Activated CD8-positive, alpha-beta memory T cell treated with anti-CD3 and anti-CD28 coated beads for 1 hour (primary cell): ENCODE data around the gene NEDD4L.

Source experiments
- DNase-seq, 2 donors: peaks; one replicate each; pipeline ENCODE4 v3.0.0-alpha.2; 2020; ENCODE audit warnings: low read depth in 1 of 2; ENCODE audit errors: extremely low read depth in 1 of 2

Gene NEDD4L

DNA sequence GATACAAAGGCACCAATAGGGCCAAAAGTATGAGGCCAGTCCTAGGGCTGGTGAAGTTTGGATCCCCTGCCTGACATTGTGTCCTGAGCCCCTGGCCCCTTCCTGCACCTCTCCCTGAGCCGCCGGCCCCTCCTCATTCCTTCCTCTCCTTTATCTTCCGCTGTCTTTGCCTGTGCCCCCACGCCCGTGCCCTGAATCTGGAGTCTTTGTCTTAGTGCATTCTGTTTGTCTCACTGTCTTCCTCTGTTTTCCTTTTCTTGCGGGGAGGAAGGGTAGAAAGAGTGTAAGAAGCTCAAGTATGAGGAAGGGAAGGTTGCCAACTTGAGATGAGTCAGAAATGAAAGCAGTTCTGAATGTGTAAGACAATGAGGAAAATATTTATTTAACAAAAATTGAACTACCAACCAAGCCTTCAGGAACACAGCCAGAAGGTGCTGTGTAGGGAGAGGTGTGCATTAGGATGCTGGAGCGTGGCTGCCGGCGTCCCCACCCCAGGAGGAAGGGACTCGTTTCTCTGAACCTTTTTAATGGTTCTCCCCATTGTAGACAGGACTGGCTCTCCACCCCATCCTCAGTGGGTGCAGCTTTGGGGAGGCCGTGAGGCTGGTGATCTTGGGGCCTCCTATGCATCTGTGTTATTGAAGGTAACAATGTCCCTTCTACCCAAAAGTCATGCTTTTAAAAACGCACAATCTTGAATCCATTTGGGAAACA is 133.1 kb downstream of the NEDD4L start:
- DNase-seq = no peak

DNA sequence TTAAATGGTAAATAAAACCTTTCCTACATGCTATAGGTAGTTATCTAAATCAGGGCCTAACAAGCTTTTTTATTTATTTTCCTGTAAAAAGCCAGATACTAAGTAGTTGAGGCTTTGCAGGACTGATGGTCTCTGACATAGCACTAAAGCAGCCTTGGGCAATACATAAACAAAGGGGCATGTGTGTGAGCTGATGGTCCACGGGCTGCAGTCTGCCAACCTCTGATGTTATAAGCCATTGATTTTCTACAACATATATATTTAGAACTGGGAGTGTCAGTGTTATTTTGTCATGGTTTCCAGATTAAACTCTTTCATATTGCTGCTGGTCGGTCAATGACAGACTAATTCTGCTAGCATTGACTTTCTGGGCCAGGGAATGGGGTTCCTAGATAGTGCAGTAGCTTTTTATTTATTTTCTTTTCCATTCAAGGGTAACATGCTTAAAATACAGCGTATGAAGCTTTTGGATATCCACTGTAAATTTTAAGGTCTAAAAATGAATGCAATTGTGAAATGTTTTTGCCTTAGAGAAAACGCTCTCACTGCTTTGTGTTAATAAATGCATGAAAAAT is 134.0 kb downstream of the NEDD4L start:
- no peak for DNase-seq

DNA sequence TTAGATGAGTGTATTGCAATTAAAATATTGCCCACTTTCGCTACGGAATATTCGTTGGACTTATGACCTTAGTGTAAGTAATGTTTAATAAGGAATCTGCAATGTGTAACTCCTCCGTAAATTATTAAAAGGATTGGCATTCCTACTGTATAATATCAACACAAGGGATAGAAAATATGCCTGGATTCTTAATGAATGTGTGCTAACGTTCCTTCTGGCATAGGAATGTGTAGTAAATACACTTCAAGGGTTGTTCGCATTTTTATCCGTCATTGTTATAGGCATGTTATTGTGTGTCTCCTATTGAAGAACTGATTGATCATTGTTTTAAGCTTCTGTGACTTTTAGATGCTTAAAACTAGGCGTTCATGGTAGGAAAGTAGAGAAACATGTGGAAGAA is 134.5 kb downstream of the NEDD4L start:
- DNase-seq = no peak

DNA sequence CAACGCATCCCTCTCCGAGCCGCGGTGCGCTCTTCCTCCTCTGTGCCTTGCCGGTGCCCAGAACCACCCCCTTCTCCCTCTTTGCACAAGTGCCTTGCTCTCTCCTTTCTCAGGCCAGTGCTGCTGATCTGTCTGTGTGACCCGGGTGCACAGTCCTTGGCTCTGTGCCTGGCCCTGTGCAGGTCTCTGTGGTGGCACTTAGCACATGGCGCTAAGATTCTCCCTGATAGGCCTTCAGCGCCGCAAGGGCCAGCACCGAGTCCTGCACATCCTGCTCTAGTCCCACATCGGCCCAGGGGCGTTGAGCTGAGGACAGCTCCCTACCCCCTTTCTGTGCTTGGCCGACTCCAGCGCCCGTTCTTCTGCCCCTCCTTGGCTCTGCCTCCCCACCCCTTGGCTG is 136.1 kb downstream of the NEDD4L start:
- DNase-seq = no peak

DNA sequence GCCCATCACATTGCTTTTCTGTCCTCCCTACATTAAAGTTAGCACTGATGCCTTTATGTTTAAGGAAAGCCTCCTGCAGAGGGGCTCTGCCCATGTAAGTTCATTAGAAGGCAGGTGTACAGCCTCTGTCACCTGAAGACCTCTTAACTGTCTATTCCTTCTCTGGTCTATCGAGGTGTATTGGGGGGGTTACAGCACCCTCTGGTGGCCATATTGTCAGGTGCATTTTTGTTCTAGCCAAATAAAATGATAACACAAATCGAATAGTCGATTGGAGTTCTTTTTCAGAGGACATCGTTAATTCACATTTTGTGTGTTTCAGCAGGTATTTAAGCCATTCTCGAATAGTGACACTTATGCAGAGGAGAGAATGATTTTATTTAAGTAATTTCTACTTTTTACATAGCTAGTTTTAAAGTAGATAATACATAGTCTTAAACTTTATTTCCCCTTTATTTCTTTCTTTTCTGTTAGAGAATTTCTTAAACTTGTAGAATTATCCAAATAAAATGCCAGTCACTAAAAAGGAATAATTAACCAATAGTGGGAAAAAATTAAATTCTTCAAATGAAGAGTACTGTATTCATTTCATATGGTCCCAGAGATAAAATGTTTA is 136.8 kb downstream of the NEDD4L start:
- DNase-seq = peak; percentile 14 to 37

DNA sequence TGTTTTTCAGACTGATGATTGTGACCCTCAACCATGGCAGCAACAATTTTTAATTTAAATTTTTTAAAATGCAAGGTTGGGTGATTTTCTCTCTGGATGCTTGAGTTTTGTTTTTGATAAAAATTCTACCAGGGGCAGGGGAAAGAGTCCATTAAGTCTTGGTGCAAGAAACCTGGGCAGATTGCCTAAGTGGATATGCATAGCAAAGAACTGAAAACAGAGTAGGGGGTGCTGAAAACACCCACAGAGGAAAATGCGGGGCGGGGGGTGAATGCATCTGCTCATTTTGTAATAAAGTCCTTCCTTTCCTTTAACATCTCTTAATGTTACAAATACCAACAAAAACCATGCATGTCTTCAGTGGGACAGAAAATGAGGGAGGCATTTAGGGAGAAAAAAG is 138.0 kb downstream of the NEDD4L start:
- no peak for DNase-seq

DNA sequence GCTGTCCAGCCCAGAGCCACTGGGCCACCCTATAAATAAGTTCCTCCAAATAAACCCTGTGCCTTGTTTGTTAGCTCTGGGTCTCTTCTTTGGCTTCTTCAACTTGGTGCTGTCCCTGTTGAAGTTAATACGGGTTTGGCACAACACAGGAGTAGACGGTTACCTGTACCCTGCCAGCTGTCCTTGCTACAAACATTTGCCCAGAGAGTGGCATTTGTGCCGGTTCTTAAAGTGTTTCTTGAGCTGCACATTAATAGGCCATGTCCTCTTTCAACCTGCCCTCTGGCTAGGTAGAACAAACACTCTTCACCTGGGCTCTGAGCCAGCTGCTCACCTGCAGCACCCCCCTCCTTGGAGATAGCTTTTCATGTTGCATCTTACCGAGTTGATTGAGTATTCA is 139.2 kb downstream of the NEDD4L start:
- DNase-seq = no peak

DNA sequence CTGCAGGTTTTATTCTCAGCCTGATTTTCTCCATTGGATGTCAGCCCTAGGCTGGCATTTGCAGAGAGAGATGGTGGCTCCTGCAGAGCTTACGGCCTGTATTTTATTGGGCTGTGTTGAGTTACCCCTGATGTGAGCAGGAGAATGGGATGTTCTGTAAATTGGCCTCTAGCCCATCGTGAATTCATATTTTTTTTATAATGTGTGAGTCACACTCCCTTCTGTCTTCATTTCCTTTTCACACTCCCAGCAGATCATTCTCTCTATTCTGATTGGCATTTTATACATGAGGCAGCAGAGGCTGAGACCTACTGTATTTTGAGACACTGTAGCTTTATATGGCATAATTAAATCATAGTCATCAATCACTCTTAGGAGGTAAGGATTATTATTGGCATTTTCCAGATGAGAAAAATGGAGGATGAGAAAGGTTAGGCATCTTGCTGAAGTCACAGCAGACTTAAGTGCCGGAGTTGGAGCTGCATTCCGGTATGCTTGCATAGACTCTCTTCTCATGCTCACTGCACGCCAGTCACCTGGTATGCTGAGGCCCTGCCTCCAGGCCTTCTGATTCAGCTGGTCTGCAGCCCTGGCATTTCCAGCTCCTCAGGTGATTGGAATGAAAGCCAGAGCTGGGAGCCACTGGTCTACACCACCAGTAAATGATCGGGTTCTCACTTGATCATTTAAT is 142.4 kb downstream of the NEDD4L start:
- no peak for DNase-seq

DNA sequence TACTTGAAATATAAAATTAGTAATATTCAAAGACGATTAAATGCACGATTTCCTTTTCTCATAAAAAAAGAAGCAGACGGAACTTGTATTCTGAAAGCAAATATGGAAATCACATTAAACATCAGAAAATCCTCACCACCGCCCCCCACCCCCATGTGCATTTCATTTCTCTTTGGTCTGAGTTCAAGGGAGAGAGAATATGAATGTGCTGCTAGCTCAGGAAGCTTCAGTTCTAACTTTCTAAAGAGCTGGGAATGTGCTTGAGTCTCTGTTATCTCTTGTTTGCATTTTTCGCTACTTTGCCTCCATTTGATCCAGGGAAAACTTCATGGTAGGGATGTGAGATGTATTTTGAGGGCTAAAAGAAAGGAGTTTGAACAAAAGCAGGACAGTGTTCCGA is 143.6 kb downstream of the NEDD4L start:
- DNase-seq = no peak

DNA sequence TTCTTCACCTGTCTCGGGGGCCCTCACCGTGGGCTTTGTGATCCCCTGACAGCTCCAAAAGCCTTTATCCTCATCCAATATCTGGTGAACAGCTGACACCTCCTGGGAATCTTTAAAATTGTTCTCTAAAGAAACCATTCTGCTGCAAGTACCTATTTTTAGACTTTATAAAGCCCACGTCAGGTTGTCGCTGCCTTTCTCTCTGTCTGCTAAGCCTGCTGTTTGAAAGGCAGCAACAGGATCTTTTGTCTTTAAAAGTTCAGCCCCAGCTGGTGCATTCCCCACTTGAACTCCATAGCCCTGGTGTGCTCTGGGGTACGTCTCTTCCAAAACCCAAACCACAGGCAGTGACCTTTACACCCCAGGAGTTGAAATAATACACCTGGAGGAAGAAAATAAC is 145.0 kb downstream of the NEDD4L start:
- DNase-seq = no peak

DNA sequence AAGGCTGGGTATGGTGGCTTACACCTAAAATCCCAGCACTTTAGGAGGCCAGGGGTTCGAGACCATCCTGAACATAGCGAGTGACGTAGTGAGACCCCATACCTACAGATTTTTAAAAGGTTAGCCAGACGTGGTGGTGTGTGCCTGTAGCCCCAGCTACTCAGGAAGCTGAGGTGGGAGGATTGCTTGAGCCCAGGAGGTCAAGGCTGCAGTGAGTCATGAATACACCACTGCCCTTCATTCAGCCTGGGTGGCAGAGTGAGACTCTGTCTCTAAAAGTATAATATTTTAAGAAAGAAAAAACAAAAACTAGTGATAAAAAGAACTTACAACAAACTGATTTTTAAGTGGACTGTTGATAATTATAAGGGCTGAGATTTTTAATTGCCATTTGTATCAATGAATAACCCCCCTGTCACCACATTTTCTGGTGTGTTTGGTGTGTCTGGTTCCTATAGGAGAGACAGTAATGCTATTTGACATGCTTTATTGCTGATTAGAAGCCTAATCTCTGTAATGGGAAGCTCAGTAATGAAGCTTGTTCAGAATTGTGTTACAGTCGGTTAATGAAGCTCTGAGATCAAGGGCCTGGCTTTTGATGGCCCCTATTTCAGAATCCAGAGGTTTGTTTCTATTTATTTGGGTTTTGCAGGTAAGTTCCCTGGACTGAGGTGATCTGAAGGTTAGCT is 147.0 kb downstream of the NEDD4L start:
- DNase-seq = no peak

DNA sequence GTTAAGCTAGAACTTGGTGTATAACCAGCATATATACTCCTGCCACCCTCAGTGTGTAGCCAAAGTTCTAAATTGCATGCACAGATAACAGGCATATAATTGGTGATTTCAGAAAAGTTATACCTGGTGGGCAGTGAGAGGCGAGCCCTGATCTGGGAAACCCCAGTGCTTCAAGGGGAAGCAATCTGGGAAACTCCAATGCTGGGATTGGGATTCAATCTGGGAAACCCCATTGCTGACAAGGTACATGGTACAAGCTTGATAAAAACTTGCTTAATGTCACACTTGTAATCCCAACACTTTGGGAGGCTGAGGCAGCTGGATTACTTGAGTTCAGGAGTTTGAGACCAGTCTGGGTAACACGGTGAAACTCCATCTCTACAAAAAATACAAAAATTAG is 147.6 kb downstream of the NEDD4L start:
- no peak for DNase-seq

DNA sequence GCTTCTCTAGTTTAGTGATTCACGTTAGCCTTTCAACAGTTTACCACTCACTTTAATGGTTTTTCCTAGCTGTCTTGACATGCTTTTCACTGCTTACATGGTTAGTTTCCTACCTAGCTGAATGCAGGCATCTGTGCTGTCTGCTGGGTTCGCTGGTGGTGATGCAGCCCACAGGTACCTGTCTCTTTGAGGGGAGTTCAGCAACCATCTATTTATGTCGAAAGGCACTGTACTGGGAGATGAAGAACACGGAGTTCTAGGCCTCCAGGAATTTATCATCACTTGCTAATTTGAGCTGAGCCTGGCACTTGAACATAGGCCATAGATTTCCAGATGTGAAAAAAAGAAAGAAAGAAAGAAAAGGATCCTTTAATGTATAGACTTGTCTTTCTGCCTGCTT is 148.5 kb downstream of the NEDD4L start:
- DNase-seq = no peak

DNA sequence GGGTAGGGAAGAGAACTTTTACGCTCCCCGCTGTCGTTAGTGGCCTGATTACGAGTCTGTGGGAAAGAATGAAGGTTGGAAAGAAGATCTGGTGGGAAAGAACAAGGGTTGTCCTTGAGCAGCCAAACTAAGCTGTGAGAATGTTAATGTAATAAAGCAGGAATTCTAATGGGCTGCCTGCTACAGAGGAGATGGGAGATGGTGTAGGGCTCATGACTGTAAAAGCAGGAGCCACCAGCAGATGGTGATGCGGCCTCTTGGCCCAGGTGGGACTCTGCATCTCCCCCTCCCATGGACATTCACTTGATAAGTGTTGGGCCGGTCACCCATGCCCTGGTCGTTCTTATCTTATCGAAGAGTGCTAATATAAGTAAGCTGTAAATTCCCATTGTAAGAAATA is 150.0 kb downstream of the NEDD4L start:
- no peak for DNase-seq

DNA sequence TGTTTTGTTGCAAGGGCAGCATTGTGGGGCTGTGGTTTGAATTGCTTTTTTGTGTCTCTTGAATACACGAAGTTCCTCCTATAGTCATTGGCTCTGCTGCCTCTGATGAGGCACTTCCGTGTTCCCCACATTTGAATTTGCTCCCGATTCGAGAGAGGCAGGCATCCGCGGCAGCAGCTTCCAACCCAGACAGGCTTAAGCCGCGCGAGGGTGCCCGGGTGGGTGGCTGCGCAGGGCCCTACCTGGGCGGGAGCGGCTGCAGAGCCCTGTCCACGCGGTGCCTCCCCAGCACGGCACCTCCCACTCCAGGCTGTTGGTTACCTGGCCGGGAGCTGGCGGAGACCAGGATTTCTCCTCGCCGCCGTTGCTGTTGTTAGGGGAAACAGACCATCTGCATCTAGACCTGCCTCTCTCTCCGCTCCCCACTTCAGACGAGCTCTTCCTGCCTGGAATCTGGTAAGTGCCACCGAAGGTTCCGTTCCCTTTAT is 151.3 kb downstream of the NEDD4L start:
- no peak for DNase-seq

DNA sequence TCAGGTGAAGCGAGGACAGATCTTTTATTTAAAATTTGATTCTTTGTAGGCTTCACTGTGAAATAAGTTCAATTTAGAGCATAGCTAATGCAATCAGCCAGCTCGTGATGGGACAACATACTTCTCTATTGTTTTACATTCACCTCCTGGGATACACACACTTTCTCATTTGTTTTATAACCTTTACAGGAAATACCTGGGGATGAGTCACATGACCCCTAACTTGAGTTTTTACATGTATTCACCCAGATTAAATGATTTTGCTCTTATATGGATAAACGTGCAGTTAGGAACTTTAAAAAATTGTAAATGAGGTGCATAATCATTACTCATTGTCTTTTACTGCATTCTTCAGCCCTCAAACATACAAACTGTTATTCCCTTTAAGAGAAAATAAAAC is 152.1 kb downstream of the NEDD4L start:
- DNase-seq = no peak

DNA sequence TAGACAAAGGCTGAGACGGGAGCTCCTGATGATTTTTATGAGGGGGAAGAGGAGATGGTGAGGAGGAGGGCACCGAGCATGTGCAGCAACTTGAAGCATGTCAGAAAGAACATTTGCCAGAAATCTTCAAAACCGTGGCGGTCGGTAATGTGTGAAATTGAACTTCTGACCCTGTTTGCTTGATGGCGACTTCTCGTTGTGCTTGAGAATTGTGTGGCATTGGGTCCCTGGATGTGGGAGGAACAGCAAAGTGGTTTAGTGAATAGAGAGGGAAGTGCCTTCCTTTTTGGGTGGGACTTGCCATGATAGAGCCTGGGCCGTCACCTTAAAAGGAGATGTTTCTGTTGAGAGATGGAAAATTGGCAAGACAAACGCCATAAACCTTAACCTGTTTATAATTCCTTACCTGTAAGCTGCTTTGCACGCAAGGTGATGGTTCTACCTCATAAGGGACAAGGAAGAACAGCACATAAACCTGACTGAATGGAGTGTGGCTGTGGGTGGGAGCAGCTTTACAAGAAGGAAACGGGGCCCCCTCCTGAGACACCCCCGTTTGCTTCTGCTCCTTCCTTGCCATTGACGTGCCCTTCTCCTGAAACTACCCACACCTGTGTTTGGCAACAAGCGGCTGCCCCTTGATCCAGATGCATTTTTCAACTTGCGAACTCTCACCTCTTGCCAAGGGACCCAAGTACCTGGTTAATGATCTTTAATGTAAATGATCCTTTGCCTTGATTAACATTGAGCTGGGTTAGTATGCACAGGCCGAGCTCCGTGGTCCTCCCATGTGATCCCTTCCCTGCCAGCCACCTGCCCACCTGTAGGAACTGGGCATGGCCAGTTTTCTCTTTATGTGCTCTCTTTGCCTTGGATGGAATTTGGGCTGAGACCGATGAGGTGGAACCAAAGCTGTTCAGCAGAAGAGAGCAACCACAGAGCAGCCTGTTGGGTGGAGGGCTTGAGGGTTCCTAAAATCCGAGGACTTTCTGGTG is 153.2 kb downstream of the NEDD4L start:
- no peak for DNase-seq

DNA sequence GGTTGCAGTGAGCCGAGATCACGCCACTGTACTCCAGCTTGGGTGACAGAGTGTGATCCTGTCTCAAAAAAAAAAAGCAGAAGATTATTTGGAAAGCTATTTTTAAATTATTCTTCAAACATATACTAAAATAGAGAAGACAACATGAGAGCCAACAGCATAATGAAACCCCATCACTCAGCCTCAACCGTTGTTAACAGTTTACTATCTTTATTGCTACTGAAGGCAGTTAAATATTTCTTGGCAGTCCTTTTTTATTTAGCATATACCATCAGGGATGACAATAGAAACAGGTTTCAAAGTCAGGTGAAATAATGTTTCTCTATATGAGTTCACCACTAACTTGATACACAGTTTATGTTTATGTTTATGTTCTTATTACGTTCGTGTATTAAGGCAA is 157.2 kb downstream of the NEDD4L start:
- no peak for DNase-seq

DNA sequence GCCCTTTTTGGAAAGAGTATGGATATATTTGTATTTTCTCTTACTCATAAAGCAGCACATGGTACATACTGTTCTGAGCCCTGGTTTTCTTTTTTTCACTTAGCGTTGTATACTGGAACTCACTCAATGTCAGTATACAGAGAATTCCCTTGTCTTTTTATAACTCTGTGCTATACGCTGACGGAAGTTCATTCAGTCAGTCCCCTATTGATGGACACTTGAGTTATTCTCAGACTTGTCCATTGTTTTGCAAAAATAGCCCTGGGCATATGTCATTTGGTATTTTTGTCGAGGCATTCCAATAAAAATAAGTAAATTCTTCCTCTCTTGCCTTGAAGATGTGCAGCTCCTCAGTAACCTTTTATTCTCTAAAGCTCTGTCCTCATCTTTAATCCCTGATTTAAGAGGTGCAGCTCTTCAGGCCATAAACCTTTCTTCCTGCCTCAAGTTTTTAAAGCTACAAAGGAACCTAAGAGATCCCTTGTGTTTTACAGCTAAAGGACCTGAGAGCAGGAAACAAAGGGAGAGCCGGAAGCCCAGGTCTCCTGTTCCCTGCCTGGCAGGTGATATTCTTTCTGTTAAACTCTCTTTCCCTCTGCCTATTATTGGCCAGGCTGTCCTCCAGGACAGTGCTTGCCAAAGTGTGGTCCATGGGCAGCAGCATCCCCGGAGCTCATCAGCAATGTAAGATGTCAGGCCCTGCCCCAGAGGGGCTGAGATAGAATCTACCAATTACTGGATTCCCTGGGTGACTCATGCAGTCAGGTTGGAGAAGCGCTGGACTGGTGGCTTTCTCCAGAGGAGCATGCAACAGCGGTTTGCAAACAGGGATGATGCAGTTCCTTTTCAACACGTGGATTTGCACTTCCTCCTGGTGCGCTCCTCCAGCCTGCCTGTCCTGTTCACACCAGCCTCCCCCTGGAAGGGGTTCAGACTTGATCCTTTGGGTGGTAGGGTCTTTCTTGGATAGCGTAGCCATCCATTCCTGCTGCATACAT is 158.0 kb downstream of the NEDD4L start:
- no peak for DNase-seq
